RWPE1 (cell line): Measurements from ENCODE around the gene ZGPAT.
A peak's percentile ranks its signal among the peaks of the same experiment; 100 is the strongest.
"Not testable (repeated sequence)": the region's sequence is repeated elsewhere in the genome, so short reads cannot be mapped to it uniquely, and the experiment has no call there.

Source experiments
- CTCF ChIA-PET: fragments of 350-600 bp; sonication (Branson Sonifier 250); formaldehyde crosslinking; extraction: SDS; loops from one replicate; lab custom pipeline; 2021; lab: Yijun Ruan, JAX
- POLR2A ChIA-PET: fragments of 400-600 bp; formaldehyde crosslinking; extraction: SDS; loops from one replicate; lab custom pipeline; 2020; ENCODE audit warnings: antibody characterized with exemption; ENCODE audit not compliant: low non-redundant PET; lab: Yijun Ruan, JAX
- DNase-seq: peaks from one replicate; pipeline ENCODE4 v3.0.0; 2012; ENCODE audit warnings: low spot score
- H3K27ac ChIP-seq: fragments of 450-650 bp; 2 replicates; pipeline ENCODE4 v1.5.1; 2017
- CTCF ChIP-seq: fragments of 450-650 bp; conservative IDR thresholded peaks from 2 replicates; pipeline ENCODE4 v1.5.1; 2017; ENCODE audit warnings: low read depth, mild to moderate bottlenecking

The ZGPAT gene

GRCh38 chr20:63665708-63666107 is 42.1 kb upstream of the ZGPAT start:
- DNase-seq = no peak
- CTCF ChIA-PET = interaction anchor here (0.6 kb wide), 1 partner anchor 56 kb away, joined by 4 read pairs; no protein-coding TSS in a partner anchor
- POLR2A ChIA-PET = no interaction called here
- TF ChIP-seq CTCF = no peak
- peak overlapping the region; percentile 18 for H3K27ac ChIP-seq

- DNase-seq = no peak
- CTCF ChIA-PET = interaction anchor here (0.6 kb wide), 2 partner anchors 164 to 251 kb away, joined by 3 to 4 read pairs; no protein-coding TSS in a partner anchor
- TF ChIP-seq CTCF = no peak
- H3K27ac ChIP-seq = no peak overlapping the region
- POLR2A ChIA-PET = interaction anchor here (0.8 kb wide), 1 partner anchor 12 kb away, joined by 3 read pairs; no protein-coding TSS in a partner anchor
Measured at GRCh38 chr20:63667858-63668257, 40.0 kb upstream of the ZGPAT start.

- no peak for DNase-seq
- no peak for TF ChIP-seq CTCF
- ChIA-PET CTCF (interaction anchor here (0.6 to 0.7 kb wide), 3 partner anchors 12 to 250 kb away, joined by 3 to 4 read pairs (median 3); no protein-coding TSS in a partner anchor), POLR2A (interaction anchor here (0.8 kb wide), 1 partner anchor 12 kb away, joined by 3 read pairs; no protein-coding TSS in a partner anchor)
- H3K27ac ChIP-seq = no peak overlapping the region
Measured at GRCh38 chr20:63668351-63668750, 39.5 kb upstream of the ZGPAT start.

- POLR2A ChIA-PET = interaction anchor here (1.1 kb wide), 1 partner anchor 12 kb away, joined by 3 read pairs; no protein-coding TSS in a partner anchor
- DNase-seq, CTCF ChIA-PET: not testable (repeated sequence)
- H3K27ac ChIP-seq = peak overlapping the region; percentile 15
Measured at GRCh38 chr20:63671695-63672094, 36.1 kb upstream of the ZGPAT start.

GRCh38 chr20:63672666-63673065 is 35.2 kb upstream of the ZGPAT start:
- H3K27ac ChIP-seq = peak overlapping the region; percentile 15
- ChIA-PET POLR2A (no interaction called here), CTCF (no interaction called here)
- TF ChIP-seq CTCF = no peak
- no peak for DNase-seq

GRCh38 chr20:63673951-63674350 is 33.9 kb upstream of the ZGPAT start:
- peak overlapping the region; percentile 9 for H3K27ac ChIP-seq
- CTCF ChIA-PET = no interaction called here
- no peak for DNase-seq
- POLR2A ChIA-PET = no interaction called here
- no peak for TF ChIP-seq CTCF

GRCh38 chr20:63675681-63676368 is 32.0 kb upstream of the ZGPAT start:
- ChIA-PET POLR2A (no interaction called here), CTCF (interaction anchor here (0.6 to 0.7 kb wide), 2 partner anchors 139 to 449 kb away, joined by 3 read pairs; partner anchors contain the start of gene PTK6)
- no peak for DNase-seq

More at GRCh38 chr20:63675681-63676368, 32.0 kb upstream of the ZGPAT start:
- H3K27ac ChIP-seq = no peak overlapping the region
- TF ChIP-seq CTCF = no peak
